Thyroid gland (tissue), 4 donors: ENCODE data around the gene GHRL. TPM values are rescaled to one million over a fixed set of nuclear protein-coding genes. Genes with fewer than 3 reads are reported as not detected.

ENCODE experiments used
- DNase-seq, 2 donors: peaks; one replicate each; pipeline ENCODE4 v3.0.0-alpha.2; 2019
- H3K27ac ChIP-seq, 3 donors: fragments of 200-600 bp; sonication (generic); 1 replicate in 2 of 3; 2 replicates in 1 of 3; pipeline ENCODE4 v1.5.1; 2016 to 2019; ENCODE audit warnings: mild to moderate bottlenecking in 1 of 3, moderate library complexity in 1 of 3
- H3K27me3 ChIP-seq: fragments of 200-600 bp; sonication (generic); one replicate; pipeline ENCODE4 v1.5.1; 2019
- H3K36me3 ChIP-seq, 2 donors: fragments of 200-600 bp; sonication (generic); one replicate each; pipeline ENCODE4 v1.5.1; 2016 to 2019
- H3K4me1 ChIP-seq, 2 donors: fragments of 200-600 bp; sonication (generic); one replicate each; pipeline ENCODE4 v1.5.1; 2017 to 2019
- H3K4me3 ChIP-seq, 3 donors: fragments of 200-600 bp; sonication (generic); replicated peaks in 1 of 3; 1 replicate in 2 of 3; 2 replicates in 1 of 3; pipeline ENCODE4 v1.5.1; 2016; ENCODE audit warnings: mild to moderate bottlenecking in 1 of 3
- H3K9me3 ChIP-seq: fragments of 200-600 bp; sonication (generic); one replicate; pipeline ENCODE4 v1.5.1; 2017
- CTCF ChIP-seq, 6 experiments: fragments of 200-600 bp in 3 of 6; fragments of 450-650 bp in 3 of 6; sonication (generic) in 3 of 6; IDR thresholded peaks; one replicate each; pipeline ENCODE4 v1.5.1; 2016 to 2019; ENCODE audit warnings: antibody characterized with exemption in 6 of 6, mild to moderate bottlenecking in 2 of 6, inconsistent platforms in 1 of 6, moderate library complexity in 1 of 6
- POLR2A ChIP-seq, 2 donors: fragments of 450-650 bp; IDR thresholded peaks; one replicate each; pipeline ENCODE4 v1.6.1; 2017; ENCODE audit warnings: antibody characterized with exemption in 2 of 2, mild to moderate bottlenecking in 2 of 2, moderate library complexity in 1 of 2
- WGBS, 2 donors: methylation state at CpG; one replicate each; pipeline ENCODE4 v1.1.5; 2017; 5-methylcytosine and 5-hydroxymethylcytosine counted together
- intact Hi-C: fragments of 100-400 bp; cut with DNase I; formaldehyde crosslinking; loops from one replicate; pipeline ENCODE4 v1.15.1; 2023
- total RNA-seq, 4 donors: library from RNA; depleted of rRNA; stranded (reverse); fragments of >200 nt; gene quantifications; one replicate each; pipeline ENCODE4 v1.2.3, GENCODE V29; 2016

Gene GHRL
- total RNA-seq, 4 donors from 2014 or later: 0.56 to 1.2 (median 1.1) TPM; not detected in 1

- no peaks in the 10 kb centered on the region for H3K27me3 ChIP-seq
- TF ChIP-seq CTCF (IDR thresholded peaks at IDR 0.05) (no peak), POLR2A (IDR thresholded peaks at IDR 0.05) (no peak)
- H3K4me3 ChIP-seq: no peak overlapping the region
- peaks cover 3 to 6% of the 10 kb centered on the region in 2 donors for H3K4me1 ChIP-seq
- peaks cover 23 to 35% of the 10 kb centered on the region in 2 donors for H3K36me3 ChIP-seq
- no peaks in the 10 kb centered on the region for H3K9me3 ChIP-seq
- DNase-seq: no peak
- 66 to 71% methylated on average over 6 of the region's 6 CpGs for WGBS, 2 donors
- H3K27ac ChIP-seq: no peak overlapping the region
- intact Hi-C loops: no loop called here
These were observed 26.5 kb upstream of the GHRL start for GRCh38 chr3:10319251-10319650.

- Histone ChIP-seq H3K4me1 (peaks cover 3 to 6% of the 10 kb centered on the region in 2 donors), H3K27me3 (no peaks in the 10 kb centered on the region), H3K9me3 (no peaks in the 10 kb centered on the region), H3K27ac (no peak overlapping the region), H3K4me3 (no peak overlapping the region), H3K36me3 (peaks cover 36 to 48% of the 10 kb centered on the region in 2 donors)
- WGBS, 2 donors: 93 to 95% methylated on average over 3 of the region's 3 CpGs
- TF ChIP-seq POLR2A (IDR thresholded peaks at IDR 0.05) (no peak), CTCF (IDR thresholded peaks at IDR 0.05) (no peak)
- intact Hi-C loops: no loop called here
- DNase-seq: no peak
These were observed 25.2 kb upstream of the GHRL start for GRCh38 chr3:10317961-10318350.

- intact Hi-C loops: no loop called here
These were observed 24.7 kb upstream of the GHRL start for GRCh38 chr3:10317311-10317960.

GRCh38 chr3:10315771-10316344 lies 23.1 kb upstream of the GHRL start:
- no peak for TF ChIP-seq CTCF (IDR thresholded peaks at IDR 0.05)
- no peak for TF ChIP-seq POLR2A (IDR thresholded peaks at IDR 0.05)
- H3K4me1 ChIP-seq: peaks cover 3 to 6% of the 10 kb centered on the region in 2 donors
- 81 to 87% methylated on average over 4 of the region's 4 CpGs for WGBS, 2 donors
- H3K36me3 ChIP-seq: peaks cover 55 to 69% of the 10 kb centered on the region in 2 donors
- H3K27ac ChIP-seq: no peak overlapping the region
- DNase-seq: no peak
- no peak overlapping the region for H3K4me3 ChIP-seq
- intact Hi-C loops: no loop called here
- H3K27me3 ChIP-seq: no peaks in the 10 kb centered on the region
- no peaks in the 10 kb centered on the region for H3K9me3 ChIP-seq

More at GRCh38 chr3:10317311-10317960, 24.7 kb upstream of the GHRL start:
- Histone ChIP-seq H3K27me3 (no peaks in the 10 kb centered on the region), H3K27ac (no peak overlapping the region), H3K9me3 (no peaks in the 10 kb centered on the region), H3K4me1 (peaks cover 3 to 6% of the 10 kb centered on the region in 2 donors), H3K36me3 (peaks cover 41 to 53% of the 10 kb centered on the region in 2 donors), H3K4me3 (no peak overlapping the region)
- 91% methylated on average over 4 of the region's 4 CpGs for WGBS, 2 donors
- DNase-seq: no peak
- TF ChIP-seq CTCF (IDR thresholded peaks at IDR 0.05): no peak

GRCh38 chr3:10315101-10315500 lies 22.4 kb upstream of the GHRL start:
- Histone ChIP-seq H3K4me3 (no peak overlapping the region), H3K27ac (no peak overlapping the region), H3K36me3 (peaks cover 55 to 76% of the 10 kb centered on the region in 2 donors), H3K27me3 (no peaks in the 10 kb centered on the region), H3K9me3 (no peaks in the 10 kb centered on the region), H3K4me1 (peaks cover 3 to 6% of the 10 kb centered on the region in 2 donors)
- TF ChIP-seq POLR2A (IDR thresholded peaks at IDR 0.05) (no peak), CTCF (IDR thresholded peaks at IDR 0.05) (no peak)
- intact Hi-C loops: no loop called here
- WGBS, 2 donors: 95% methylated on average over 14 of the region's 14 CpGs
- no peak for DNase-seq
